Measurements from ENCODE around the gene EIF4EBP3. TPM values are rescaled to one million over a fixed set of nuclear protein-coding genes. Genes with fewer than 3 reads are reported as not detected.

Gene EIF4EBP3
- total and polyA plus RNA-seq, 9 of the 15 experiments (the other 6 are each of a cell fraction or from before 2014, with no cell fraction given) = 1.3 to 7.5 (median 3.8) TPM

DNA sequence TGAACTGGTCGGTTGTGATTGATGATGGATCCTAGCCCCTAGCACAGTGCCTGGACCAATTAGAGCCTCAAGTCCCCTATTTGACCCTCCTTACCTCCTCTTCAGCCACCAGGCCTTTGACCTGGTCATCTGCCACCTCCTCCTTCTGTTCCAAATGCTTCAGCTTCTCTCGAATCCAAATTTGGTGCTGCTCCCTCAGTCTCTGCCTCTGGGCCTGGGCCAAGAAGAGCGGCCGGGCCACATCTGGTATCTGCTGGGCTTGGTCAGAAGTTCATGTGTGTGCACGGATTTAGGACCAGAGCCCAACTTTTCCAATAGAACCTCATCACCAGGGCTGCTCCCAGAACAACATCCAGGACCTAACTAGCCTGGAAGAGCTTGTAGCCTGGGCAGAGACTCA, 23.6 kb downstream of the EIF4EBP3 start:
- TF ChIP-seq GATAD2A (IDR thresholded peaks at IDR 0.05) = no peak
- TF ChIP-seq, protein P1, sequence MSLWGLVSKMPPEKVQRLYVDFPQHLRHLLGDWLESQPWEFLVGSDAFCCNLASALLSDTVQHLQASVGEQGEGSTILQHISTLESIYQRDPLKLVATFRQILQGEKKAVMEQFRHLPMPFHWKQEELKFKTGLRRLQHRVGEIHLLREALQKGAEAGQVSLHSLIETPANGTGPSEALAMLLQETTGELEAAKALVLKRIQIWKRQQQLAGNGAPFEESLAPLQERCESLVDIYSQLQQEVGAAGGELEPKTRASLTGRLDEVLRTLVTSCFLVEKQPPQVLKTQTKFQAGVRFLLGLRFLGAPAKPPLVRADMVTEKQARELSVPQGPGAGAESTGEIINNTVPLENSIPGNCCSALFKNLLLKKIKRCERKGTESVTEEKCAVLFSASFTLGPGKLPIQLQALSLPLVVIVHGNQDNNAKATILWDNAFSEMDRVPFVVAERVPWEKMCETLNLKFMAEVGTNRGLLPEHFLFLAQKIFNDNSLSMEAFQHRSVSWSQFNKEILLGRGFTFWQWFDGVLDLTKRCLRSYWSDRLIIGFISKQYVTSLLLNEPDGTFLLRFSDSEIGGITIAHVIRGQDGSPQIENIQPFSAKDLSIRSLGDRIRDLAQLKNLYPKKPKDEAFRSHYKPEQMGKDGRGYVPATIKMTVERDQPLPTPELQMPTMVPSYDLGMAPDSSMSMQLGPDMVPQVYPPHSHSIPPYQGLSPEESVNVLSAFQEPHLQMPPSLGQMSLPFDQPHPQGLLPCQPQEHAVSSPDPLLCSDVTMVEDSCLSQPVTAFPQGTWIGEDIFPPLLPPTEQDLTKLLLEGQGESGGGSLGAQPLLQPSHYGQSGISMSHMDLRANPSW (CRISPR knock-in tag; IDR thresholded peaks at IDR 0.05) = no peak
- no peak for TF ChIP-seq TEAD1 (CRISPR knock-in tag; IDR thresholded peaks at IDR 0.05)
- TF ChIP-seq THRAP3 (IDR thresholded peaks at IDR 0.05; ENCODE audit: borderline replicate concordance) = no peak
- FAIRE-seq (no peak), DNase-seq (ENCODE audit: extremely low read depth in 1 of 4, low spot score in 3 of 4) (no peak), ATAC-seq (no peak)
- no peaks in the 10 kb centered on the region for H3K9me3 ChIP-seq (replicated peaks; ENCODE audit: control insufficient read depth, insufficient read depth, low read depth, low read length)
- no TSS peak for BruUV-seq (replicated peaks)
- in situ Hi-C loops (cut with MboI) (no loop called here), intact Hi-C loops (cut with micrococcal nuclease) (no loop called here)
- H3K4me2 ChIP-seq (ENCODE audit: insufficient read depth, low read length) = no peak overlapping the region
- POLR2A ChIA-PET = interaction anchor here (0.5 to 2.2 kb wide), 2 partner anchors 10 to 53 kb away, joined by 3 to 8 read pairs; no protein-coding TSS in a partner anchor
- H3K9ac ChIP-seq (ENCODE audit: insufficient read depth in 1 of 2, low read depth in 2 of 2, low read length in 2 of 2) = no peak overlapping the region
- WGBS (ENCODE audit: insufficient coverage, low coverage, missing lambda C conversion rate) = 60% methylated on average over 5 of the region's 5 CpGs
- peaks cover 11% of the 10 kb centered on the region for H3K79me2 ChIP-seq (ENCODE audit: control insufficient read depth, insufficient read depth, low read length)
- no peaks in the 10 kb centered on the region for H3K27me3 ChIP-seq (ENCODE audit: control insufficient read depth in 2 of 2, insufficient read depth in 2 of 2, low read length in 2 of 2)
- H3K27ac ChIP-seq (ENCODE audit: extremely low read depth, low read depth, low read length) = no peak overlapping the region
- CTCF ChIA-PET (ENCODE audit: low intra/inter-chr PET ratio) = no interaction called here
- no peaks in the 10 kb centered on the region for H4K20me1 ChIP-seq (replicated peaks; ENCODE audit: control insufficient read depth, insufficient read depth, low read length)
- H3K4me3 ChIP-seq = no peak overlapping the region
- no peak overlapping the region for H2AFZ ChIP-seq (ENCODE audit: low read depth, low read length)
- H3K36me3 ChIP-seq (ENCODE audit: control insufficient read depth, insufficient read depth, low read length) = peaks cover 31% of the 10 kb centered on the region; the same call in 2 of the 3 replicates
- H3K4me1 ChIP-seq (replicated peaks in 1 of 2; ENCODE audit: control insufficient read depth in 2 of 2, insufficient read depth in 2 of 2, low read length in 2 of 2) = peaks cover 15 to 28% of the 10 kb centered on the region in 2 experiments; a peak in 4 of 5 replicates
- H3K9me1 ChIP-seq (ENCODE audit: control insufficient read depth, insufficient read depth, low read length) = no peaks in the 10 kb centered on the region
